ENCODE data around the gene PSAT1.

- TF ChIP-seq SUZ12 (IDR thresholded peaks at IDR 0.05; ENCODE audit: extremely low read depth, insufficient read depth, insufficient read length), result no peak
- TF ChIP-seq ZNF274 (IDR thresholded peaks at IDR 0.05; ENCODE audit: low read depth, low read length), result no peak
Measured at GRCh38 chr9:78249542-78249941, 47.4 kb upstream of the PSAT1 start.
